Suppressor macrophage treated with lipopolysaccharide for 4 hours (primary cell): ENCODE measurements around the gene MYCBP.
"Not testable (repeated sequence)": the region's sequence is repeated elsewhere in the genome, so short reads cannot be mapped to it uniquely, and the experiment has no call there.

Experiments used
- DNase-seq: peaks from one replicate; pipeline ENCODE4 v3.0.0-alpha.2; 2020

MYCBP gene, protein sequence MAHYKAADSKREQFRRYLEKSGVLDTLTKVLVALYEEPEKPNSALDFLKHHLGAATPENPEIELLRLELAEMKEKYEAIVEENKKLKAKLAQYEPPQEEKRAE

DNA sequence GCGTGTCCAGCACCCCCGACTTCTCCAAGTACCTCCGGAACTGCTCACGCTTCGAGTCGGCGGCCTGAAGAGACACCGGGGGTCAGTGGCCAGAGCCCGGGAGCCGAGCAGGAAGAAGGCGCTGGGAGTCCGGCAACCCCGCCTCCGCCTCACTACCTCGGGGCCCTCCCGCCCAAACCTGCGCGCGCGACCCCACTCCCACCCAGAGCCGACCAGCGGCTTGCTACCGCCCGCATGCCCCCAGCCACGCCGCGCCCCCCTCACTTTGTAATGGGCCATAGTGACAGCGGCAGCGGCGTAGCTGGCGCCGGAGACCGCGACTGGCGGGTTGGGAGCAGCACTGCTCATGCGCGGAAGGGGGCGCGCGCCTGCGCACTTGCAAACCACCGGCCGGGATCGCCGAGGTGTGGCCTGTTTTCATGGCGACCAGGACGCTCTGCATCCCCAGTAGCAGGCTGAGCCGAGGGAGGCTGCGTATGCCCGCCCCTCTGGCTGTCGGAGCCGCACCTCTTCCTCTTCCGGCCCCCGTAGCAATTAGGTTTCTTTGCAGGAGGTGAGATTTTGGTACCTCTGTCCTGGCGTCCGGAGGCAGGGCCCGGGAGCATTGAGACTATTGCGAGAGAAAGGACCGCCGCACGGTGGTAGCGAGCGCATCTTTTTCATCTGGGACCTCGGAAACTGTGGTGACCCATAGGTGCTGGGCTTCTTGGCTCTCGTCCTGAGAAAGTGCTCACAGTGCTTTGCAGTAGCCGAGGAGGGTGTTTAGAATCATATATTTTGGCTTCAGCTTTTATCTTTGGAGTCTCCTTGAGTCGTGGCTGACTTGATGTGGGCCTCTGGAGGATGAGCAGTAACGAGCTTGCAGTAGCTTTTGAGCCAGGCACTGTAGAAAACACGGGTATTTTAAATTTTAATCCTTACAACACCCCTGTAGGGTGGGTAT lies at the start of gene MYCBP:
Gene MYCBP, minus strand, starts transcription at position 322 of the 943 bp plus-strand sequence. Its CDS starts 43 bp downstream, at position 279.
- peak; percentile 97 for DNase-seq

DNA sequence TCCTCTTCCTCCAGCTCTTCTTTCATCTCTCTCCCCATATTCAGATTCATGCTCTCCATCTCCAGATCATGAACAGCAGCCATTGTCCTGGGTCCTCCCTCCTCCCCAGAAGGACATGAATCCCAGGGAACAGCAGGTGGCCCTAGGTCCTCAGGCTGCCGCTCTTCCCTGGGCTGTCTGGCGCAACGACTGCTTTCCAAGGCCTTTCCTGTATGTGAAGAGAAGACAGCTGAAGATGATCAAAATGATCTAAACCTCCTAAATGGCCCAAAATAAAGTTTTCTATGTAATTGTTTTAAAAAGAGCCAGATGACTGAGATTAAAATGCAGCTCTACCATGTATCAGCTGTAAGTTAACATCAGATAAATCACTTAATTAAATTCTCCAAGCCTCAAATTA lies 46.0 kb upstream of the MYCBP start:
- DNase-seq = no peak

- DNase-seq = no peak
These were observed 45.4 kb upstream of the MYCBP start for GRCh38 chr1:38918568-38918967.

DNA sequence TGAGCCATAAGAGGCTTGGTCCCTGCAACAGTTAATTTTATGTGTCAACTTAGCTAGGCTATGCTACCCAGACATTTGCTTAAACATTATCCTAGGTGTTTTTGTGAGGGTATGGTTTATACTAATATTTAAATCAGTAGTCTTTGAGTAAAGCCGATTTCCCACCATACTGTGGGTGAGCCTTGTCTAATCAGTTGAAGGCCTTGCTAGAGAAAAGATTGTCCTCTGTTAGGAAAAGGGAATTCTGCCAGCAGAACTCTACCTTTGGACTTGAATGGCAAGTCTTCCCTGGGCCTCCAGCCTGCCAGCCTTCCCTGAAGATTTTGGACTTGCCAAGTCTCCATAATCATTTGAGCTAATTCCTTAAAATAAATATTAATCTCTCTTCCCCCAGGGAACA lies 44.6 kb upstream of the MYCBP start:
- no peak for DNase-seq

GRCh38 chr1:38917337-38917736 lies 44.2 kb upstream of the MYCBP start:
- no peak for DNase-seq

GRCh38 chr1:38915352-38915948 lies 42.3 kb upstream of the MYCBP start:
- no peak for DNase-seq

DNA sequence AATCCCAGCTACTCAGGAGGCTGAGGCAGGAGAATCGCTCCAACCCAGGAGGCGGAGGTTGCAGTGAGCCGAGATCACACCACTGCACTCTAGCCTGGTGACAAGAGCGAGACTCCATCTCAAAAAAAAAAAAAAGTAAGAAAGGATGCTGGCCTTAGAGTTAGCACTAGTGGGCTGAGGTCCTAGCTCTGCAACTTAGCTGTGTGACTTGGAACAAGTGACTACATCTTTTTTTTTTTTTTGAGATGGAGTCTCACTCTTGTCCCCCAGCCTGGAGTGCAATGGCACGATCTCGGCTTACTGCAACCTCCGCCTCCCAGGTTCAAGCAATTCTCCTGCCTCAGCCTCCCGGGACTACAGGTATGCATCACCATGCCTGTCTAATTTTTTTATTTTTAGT lies 41.8 kb upstream of the MYCBP start:
- DNase-seq = not testable (repeated sequence)

DNA sequence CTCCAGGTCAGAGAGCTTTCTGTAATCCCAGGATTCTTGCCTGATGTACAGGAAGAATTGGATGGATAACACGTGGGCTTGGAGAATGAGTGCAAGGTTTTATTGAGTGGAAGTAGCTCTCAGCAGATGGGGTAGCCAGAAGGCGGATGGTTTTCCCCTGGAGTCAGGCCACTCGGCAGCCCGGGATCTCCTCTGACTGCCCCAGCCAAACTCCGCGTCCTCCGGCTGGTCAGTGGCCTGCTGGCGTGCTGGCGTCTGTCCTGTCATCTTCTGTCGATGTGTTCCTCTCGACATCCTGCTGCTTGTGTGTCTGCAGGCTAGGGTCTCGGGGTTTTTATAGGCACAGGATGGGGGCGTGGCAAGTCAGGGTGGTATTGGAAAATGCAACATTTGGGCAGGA lies 35.7 kb upstream of the MYCBP start:
- DNase-seq = no peak

GRCh38 chr1:38905985-38906384 lies 32.8 kb upstream of the MYCBP start:
- no peak for DNase-seq

GRCh38 chr1:38899560-38899959 lies 26.4 kb upstream of the MYCBP start:
- no peak for DNase-seq

DNA sequence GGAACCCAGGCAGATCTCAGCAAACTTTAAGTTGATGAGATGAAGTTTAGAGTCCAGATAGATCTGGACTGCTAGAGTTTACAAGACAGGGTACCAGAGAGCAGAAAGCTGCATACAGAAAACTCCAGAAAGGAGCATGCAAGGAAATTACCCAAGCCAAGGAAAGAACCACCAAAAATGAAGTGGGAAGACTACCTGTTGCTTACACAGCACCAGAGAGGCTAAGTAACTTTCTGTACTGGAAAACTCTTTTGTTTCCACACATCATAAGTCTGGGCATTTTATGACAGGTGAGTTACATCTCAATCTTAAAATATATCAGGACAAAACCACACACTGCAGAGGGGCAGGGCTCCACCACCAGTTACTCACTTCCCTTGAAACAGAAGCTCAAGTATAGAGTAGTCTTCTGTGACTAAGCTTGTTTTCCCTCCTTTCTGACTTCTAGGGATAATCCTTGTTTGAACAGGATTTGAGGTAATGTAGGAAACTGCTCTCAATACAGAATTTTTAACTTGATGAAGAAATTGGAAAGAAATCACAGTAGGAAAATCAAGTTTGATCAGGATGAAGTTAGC lies 25.6 kb upstream of the MYCBP start:
- no peak for DNase-seq

DNA sequence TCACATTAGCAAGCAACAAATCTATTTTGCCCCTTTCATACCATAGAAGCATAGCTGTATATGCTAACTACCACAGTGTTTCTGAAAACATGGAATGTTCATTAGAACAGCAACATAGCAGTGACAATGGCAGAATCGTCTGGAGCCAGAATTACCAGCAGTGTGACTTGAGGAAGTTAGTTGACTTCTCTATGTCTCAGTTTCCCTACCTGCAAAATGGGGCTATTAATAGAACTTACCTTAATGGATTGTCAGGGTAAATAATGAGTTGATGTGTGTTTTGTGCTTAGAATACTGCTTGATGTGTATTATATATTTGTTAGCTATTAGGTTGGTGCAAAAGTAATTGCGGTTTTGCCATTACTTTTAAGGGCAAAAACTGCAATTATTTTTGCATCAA lies 23.0 kb upstream of the MYCBP start:
- DNase-seq = no peak

- DNase-seq = no peak
These were observed 19.8 kb upstream of the MYCBP start for GRCh38 chr1:38892976-38893375.

DNA sequence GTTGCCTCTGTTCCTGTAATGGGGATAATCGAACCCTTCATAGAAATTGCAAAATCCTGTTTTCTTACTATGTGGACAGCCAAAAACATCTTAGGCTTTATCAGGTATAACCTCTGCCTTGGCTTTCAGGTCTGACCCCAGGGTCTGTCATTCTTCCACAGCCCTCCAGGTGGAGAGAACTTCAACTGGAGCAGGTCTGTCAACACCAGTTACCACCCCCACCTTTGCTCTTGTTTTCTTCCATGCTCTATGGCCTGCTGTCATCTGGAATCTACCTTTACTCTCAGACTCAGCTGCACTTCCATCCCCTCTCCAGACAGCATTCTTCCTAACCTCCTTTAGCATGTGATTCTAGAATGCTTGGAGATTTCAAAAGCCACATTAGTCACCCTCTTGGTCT lies 18.6 kb upstream of the MYCBP start:
- DNase-seq = no peak

GRCh38 chr1:38889589-38889988 lies 16.4 kb upstream of the MYCBP start:
- DNase-seq = no peak

GRCh38 chr1:38888423-38889333 lies 15.5 kb upstream of the MYCBP start:
- no peak for DNase-seq

DNA sequence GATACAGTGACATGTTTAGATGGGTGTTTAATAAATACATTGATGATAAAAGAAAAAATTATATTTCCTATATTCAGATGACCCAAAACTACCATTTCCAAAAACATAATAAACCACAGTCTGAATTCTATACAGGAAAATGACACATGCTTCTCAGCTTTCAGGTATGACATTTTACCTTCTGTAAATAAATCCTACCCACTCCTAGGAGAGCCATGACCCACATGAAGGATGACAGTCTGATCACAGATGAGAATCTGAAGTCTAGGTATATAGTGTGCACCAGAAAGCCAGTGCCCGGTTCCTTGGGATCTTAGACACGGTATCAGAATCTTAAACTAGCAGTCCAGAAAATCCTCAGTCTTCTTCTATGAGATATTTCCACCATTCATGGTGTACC lies 11.9 kb upstream of the MYCBP start:
- DNase-seq = no peak

DNA sequence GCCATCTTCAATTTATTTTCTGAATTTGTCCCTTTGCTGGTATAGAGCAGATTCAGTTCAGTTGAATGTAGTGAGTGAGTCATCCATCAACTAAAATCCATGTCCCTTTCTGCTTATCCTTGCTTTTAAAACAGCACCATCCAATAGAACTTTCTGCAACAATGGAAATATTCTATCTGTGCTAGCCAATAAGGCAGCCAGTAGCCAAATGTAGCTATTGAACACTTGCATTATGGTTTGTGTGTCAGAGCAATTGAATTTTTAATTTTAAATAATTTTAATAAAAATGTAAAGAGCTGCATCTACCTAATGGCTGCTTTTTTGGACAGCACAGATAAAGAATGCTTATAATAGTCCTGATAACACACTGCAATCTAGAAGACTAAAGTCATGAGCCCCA lies 8.3 kb upstream of the MYCBP start, which contains the start of gene GJA9:
Gene GJA9, minus strand, starts transcription at position 101 of the 400 bp plus-strand sequence. CDS start 5,489 bp downstream, outside the sequence.
- no peak for DNase-seq

DNA sequence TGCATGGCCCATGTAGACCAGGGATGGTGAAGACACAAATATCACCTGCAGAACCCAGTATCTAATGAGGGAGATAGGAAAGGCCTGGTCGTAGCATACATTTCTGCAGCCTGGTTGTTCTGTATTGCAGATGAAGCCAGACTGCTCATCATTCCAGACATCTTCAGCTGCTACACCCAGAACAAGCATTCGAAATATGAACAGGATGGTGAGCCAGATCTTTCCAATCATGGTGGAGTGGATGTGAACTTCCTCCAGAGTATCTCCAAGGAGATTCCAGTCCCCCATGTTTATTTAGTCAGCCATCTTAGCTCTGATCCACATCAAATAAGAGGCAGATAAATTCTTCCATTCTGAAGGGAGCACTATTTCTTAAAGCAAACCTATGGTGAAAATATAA lies 2.7 kb upstream of the MYCBP start:
- no peak for DNase-seq

- DNase-seq = peak; percentile 41
These were observed 634 bp downstream of the MYCBP start for GRCh38 chr1:38872401-38873026.

GRCh38 chr1:38870996-38871395 lies 2.2 kb downstream of the MYCBP start:
- no peak for DNase-seq

- no peak for DNase-seq
These were observed 5.9 kb downstream of the MYCBP start for GRCh38 chr1:38867208-38867607.
